Lung microvascular endothelial cell (primary cell): ENCODE data around the gene TIMP1. TPM values are rescaled to one million over a fixed set of nuclear protein-coding genes. Genes with fewer than 3 reads are reported as not detected.

Source experiments
- DNase-seq, 2 donors: peaks; one replicate each; pipeline versions ENCODE4 v3.0.0 to v3.0.0-alpha.2; 2010; ENCODE audit warnings: low read depth in 2 of 2
- total RNA-seq: library from RNA; depleted of rRNA; stranded (reverse); fragments of >200 nt; gene quantifications from 2 replicates; pipeline ENCODE4 v1.2.1, GENCODE V29; 2014

Gene TIMP1
- total RNA-seq, 1 donor from 2014 or later: 80.8 TPM

- no peak for DNase-seq
These were observed 8.7 kb upstream of the TIMP1 start for GRCh38 chrX:47573341-47574075.

DNA sequence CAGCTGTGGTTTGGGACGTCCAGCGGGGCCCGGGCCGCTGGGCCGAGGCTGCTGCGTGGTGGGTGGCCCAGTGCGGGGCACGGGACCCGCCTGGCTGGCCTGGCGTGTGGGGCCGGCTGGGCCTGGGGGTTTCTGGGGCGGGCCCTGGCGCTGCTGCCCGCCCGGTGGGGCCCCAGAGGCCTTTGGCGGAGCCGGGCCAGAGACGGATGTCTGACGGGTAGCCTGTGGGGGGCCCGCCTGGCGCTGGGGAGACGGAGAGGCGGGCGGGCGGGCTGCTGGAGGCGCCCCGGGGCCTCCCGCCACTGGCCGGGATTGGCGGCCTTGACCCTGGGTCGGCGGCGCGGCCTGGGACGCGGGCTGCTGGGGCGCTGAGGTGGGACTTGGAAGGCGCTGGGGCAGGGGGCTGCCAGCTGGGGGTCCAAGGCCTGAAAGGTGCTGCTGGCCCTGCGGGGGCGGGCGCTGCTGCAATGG lies 8.1 kb upstream of the TIMP1 start:
- no peak for DNase-seq

- no peak for DNase-seq
These were observed 7.5 kb upstream of the TIMP1 start for GRCh38 chrX:47574547-47575301.

DNA sequence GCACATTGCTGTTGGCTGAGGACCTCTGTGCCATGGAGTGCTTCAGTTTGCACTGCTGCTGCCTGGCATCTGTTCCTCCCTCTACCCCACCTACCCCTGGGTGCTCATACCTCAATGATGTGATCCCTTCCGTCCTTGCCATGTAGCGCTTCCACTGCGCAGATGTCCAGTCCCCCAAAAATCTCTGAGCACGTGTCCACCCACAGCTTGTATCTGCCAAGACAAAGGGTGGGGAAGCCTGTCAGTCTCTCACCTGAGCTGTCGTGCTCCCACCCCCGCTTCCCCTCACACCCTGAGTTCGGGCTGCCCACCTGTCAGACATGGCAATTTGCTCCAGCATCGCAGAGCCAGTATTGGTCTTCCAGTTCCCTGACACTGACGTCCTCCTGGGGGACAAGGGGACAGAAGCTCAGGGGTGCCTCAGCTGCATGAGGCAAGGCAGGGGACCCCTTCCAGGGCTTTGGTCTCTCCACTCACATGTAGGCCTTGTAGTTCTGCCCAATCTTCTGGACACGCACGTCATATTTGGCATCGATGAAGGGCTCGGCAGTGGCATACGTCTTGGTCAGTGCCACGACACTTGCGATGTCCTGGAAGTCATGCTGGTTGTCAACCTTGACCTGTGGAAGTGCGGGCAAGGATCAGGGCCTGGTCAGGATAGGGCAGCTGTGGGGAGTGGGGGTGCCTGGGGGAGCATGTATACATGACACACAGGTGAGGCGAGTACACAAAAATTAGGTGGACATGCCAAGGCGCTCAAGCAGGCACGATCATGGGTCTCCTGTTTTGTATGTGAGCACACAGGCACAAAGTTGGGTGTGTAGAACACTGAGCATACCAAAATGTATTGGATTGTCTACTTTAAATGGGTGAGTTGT lies 6.0 kb upstream of the TIMP1 start:
- DNase-seq: no peak

DNA sequence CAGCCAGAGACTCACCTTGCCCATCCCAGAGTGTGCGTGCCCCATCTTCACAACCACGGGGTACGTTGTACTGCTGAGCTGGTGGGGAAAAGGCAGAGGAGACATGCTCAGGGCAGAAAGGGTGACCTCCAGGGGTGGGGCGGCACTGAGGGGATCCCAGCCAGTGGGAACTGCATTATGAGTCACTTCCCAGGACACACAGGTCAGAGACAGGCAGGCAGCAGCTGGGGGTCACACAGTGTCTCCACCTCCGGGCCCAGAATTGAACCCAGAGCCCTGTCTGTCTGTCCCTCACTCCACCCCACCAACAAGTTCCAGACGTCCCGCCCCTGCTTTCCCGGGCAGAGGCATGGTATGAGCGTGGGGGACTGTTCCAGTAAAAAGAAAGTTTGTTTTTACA lies 4.8 kb upstream of the TIMP1 start:
- DNase-seq: peak; percentile 17 to 20

GRCh38 chrX:47577901-47578300 lies 4.3 kb upstream of the TIMP1 start:
- DNase-seq: no peak

GRCh38 chrX:47578692-47579091 lies 3.5 kb upstream of the TIMP1 start:
- no peak for DNase-seq

- DNase-seq: peak; percentile 52 to 83
These were observed 2.7 kb upstream of the TIMP1 start for GRCh38 chrX:47579537-47579936.

- DNase-seq: no peak
These were observed 1.1 kb downstream of the TIMP1 start for GRCh38 chrX:47583240-47583861.

GRCh38 chrX:47584714-47585113 lies 2.5 kb downstream of the TIMP1 start:
- peak in 1 of 2 donors; percentile 18 for DNase-seq

DNA sequence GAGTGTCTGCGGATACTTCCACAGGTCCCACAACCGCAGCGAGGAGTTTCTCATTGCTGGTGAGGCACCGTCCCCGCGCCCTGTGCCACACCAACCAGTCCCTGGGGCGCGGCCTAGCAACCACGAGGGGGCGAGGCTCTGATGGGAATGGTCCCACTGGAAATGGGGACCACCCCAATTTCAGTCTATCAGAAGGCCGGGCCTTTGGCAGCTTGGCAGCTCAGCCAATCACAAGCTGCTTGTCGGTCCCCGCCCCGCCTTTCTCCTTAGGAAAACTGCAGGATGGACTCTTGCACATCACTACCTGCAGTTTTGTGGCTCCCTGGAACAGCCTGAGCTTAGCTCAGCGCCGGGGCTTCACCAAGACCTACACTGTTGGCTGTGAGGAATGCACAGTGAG lies 3.0 kb downstream of the TIMP1 start:
- no peak for DNase-seq

- no peak for DNase-seq
These were observed 4.0 kb downstream of the TIMP1 start for GRCh38 chrX:47586043-47586787.

- no peak for DNase-seq
These were observed 5.1 kb downstream of the TIMP1 start for GRCh38 chrX:47587091-47587891.

- no peak for DNase-seq
These were observed 5.9 kb downstream of the TIMP1 start for GRCh38 chrX:47587906-47588735.

- DNase-seq: no peak
These were observed 8.7 kb downstream of the TIMP1 start for GRCh38 chrX:47590984-47591383.

DNA sequence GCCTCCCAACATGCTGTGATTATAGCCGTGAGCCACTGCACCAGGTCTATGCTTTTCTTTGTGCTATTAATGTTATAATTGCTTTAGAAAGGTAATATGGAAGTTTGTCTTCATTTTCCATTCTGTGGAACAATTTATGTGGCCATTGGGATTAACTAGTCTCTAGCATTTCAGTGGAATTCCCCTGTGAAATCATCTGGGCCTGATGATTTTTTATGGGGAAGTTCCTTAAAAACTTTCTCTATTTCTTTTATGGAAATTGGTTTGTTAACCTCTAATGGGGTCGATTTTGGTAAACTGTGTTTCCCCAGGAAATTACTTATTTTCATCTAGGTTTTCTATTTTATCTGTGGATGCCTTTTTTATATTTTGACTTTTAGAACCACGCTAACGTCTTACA lies 11.3 kb downstream of the TIMP1 start:
- DNase-seq: no peak

GRCh38 chrX:47595716-47596251 lies 13.5 kb downstream of the TIMP1 start:
- no peak for DNase-seq

DNA sequence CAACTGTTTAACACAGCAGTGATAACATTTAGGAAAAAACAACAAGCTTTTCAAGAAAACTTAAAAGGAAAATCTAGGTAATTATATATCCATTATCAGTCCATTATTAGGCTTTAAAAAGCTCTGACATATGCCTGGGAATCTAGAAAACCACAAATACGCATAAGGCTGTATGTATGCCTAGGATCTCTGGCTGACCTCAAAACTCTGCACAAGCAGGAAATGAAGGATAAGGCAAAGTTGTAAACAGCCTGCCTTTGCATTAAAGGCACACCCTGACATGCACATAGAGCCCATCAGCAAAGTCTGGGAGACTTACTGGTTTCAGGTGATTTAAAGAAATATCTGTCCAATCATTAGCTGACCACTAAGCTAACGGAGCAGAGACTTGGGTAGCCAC lies 14.0 kb downstream of the TIMP1 start:
- no peak for DNase-seq

DNA sequence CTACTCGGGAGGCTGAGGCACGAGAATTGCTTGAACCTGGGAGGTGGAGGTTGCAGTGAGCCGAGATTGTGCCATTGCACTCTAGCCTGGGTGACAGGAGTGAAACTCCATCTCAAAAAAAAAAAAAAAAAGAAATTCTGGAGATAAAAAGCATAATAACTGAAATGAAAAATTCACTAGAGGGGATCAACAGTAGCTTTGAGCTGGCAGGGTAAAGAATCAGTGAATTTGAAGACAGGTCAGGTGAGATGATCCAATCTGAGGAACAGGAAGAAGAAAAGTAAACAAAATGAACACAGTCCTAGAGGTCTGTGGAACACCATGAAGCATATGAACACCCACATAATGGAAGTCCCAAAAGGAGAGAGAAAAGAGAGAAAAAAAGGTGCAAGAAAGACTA lies 15.0 kb downstream of the TIMP1 start:
- DNase-seq: no peak
